OCI-LY7 (cell line): Measurements from ENCODE around the gene PARVB. TPM values are rescaled to one million over a fixed set of nuclear protein-coding genes. Genes with fewer than 3 reads are reported as not detected.
A peak's percentile ranks its signal among the peaks of the same experiment; 100 is the strongest.

Source experiments
- BruUV-seq: library from RNA; stranded (reverse); fragments of 400-500 nt; replicated peaks from 2 replicates; lab custom pipeline; 2021; lab: Mats Ljungman, UMichigan
- CTCF ChIA-PET: fragments of 300-600 bp; sonication (Branson Sonifier 250); formaldehyde crosslinking; loops from one replicate; lab custom pipeline; 2022; ENCODE audit warnings: antibody characterized with exemption; ENCODE audit not compliant: unreplicated experiment; lab: Charles Lee
- POLR2A ChIA-PET: fragments of 300-600 bp; sonication (Branson Sonifier 250); formaldehyde crosslinking; loops from one replicate; lab custom pipeline; 2022; ENCODE audit warnings: antibody characterized with exemption; lab: Charles Lee
- DNase-seq: peaks from one replicate; pipeline ENCODE4 v3.0.0-alpha.2; 2015; ENCODE audit warnings: low spot score
- H2AFZ ChIP-seq: fragments of 200-600 bp; sonication (generic), shearing (Covaris generic); 2 replicates; pipeline ENCODE4 v1.6.1; 2014; ENCODE audit warnings: mild to moderate bottlenecking, antibody characterized with exemption, low read length, moderate library complexity
- H3K27ac ChIP-seq: fragments of 200-600 bp; sonication (generic); 2 replicates; pipeline ENCODE4 v1.5.1; 2014; ENCODE audit warnings: mixed run types, low read depth, mild to moderate bottlenecking, moderate library complexity, low read length, inconsistent platforms; ENCODE audit not compliant: poor library complexity, severe bottlenecking
- H3K36me3 ChIP-seq: fragments of 200-600 bp; sonication (generic); 2 replicates; pipeline ENCODE4 v1.6.1; 2014; ENCODE audit warnings: mild to moderate bottlenecking, antibody characterized with exemption, low read length, moderate library complexity, mixed read lengths; ENCODE audit not compliant: insufficient read depth
- H3K4me1 ChIP-seq: fragments of 200-600 bp; sonication (generic); 2 replicates; pipeline ENCODE4 v1.5.1; 2014; ENCODE audit warnings: mild to moderate bottlenecking, low read length; ENCODE audit not compliant: insufficient read depth, poor library complexity, severe bottlenecking
- H3K4me2 ChIP-seq: fragments of 200-600 bp; sonication (generic); 2 replicates; pipeline ENCODE4 v1.6.1; 2014; ENCODE audit warnings: mild to moderate bottlenecking, low read length
- H3K4me3 ChIP-seq: fragments of 200-600 bp; sonication (generic); 2 replicates; pipeline ENCODE4 v1.5.1; 2014; ENCODE audit warnings: mild to moderate bottlenecking, low read depth, low read length; ENCODE audit not compliant: poor library complexity, severe bottlenecking
- H3K79me2 ChIP-seq: fragments of 200-600 bp; sonication (generic); 2 replicates; pipeline ENCODE4 v1.6.1; 2016; ENCODE audit warnings: low read depth, mild to moderate bottlenecking, low read length, moderate library complexity, mixed read lengths; ENCODE audit not compliant: insufficient read depth
- H3K9me2 ChIP-seq: fragments of 200-600 bp; sonication (generic); 2 replicates; pipeline ENCODE4 v1.6.1; 2016; ENCODE audit warnings: mild to moderate bottlenecking, low read length, mixed read lengths; ENCODE audit not compliant: insufficient read depth
- H3K9me3 ChIP-seq: fragments of 200-600 bp; sonication (generic); 2 replicates; pipeline ENCODE4 v1.6.1; 2014; ENCODE audit warnings: mild to moderate bottlenecking, mixed run types, low read length, mixed read lengths
- H4K20me1 ChIP-seq: fragments of 200-600 bp; sonication (generic); 2 replicates; pipeline ENCODE4 v1.6.1; 2014; ENCODE audit warnings: mild to moderate bottlenecking, antibody characterized with exemption, low read length, moderate library complexity, mixed read lengths; ENCODE audit not compliant: insufficient read depth
- EZH2phosphoT487 ChIP-seq: fragments of 200-600 bp; sonication (generic); IDR thresholded peaks from 2 replicates; pipeline ENCODE4 v1.6.1; 2018; ENCODE audit warnings: low read depth, borderline replicate concordance, mild to moderate bottlenecking, mixed run types, antibody characterized with exemption, low read length, moderate library complexity, mixed read lengths
- intact Hi-C: fragments of 100-400 bp; cut with micrococcal nuclease; formaldehyde crosslinking; loops from one replicate; pipeline ENCODE4 v1.10.0; 2022; ENCODE audit not compliant: unreplicated experiment
- total RNA-seq, 2 experiments: library from RNA; depleted of rRNA in 1 of 2; stranded (reverse); fragments of >200 nt in 1 of 2; shearing (Covaris generic) in 1 of 2; gene quantifications; 2 replicates each; pipeline ENCODE4 v1.2.3, GENCODE V29; 2014 to 2022
- TF ChIP-seq, protein P1 (sequence below): fragments of 200-600 bp; sonication (generic); conservative IDR thresholded peaks from 2 replicates; pipeline ENCODE4 v1.5.1; 2014; ENCODE audit warnings: mild to moderate bottlenecking, antibody characterized with exemption, low read length, moderate library complexity, mixed read lengths

PARVB gene
- total RNA-seq, 2 experiments from 2014 or later, result 0.34 TPM; not detected in 1

DNA sequence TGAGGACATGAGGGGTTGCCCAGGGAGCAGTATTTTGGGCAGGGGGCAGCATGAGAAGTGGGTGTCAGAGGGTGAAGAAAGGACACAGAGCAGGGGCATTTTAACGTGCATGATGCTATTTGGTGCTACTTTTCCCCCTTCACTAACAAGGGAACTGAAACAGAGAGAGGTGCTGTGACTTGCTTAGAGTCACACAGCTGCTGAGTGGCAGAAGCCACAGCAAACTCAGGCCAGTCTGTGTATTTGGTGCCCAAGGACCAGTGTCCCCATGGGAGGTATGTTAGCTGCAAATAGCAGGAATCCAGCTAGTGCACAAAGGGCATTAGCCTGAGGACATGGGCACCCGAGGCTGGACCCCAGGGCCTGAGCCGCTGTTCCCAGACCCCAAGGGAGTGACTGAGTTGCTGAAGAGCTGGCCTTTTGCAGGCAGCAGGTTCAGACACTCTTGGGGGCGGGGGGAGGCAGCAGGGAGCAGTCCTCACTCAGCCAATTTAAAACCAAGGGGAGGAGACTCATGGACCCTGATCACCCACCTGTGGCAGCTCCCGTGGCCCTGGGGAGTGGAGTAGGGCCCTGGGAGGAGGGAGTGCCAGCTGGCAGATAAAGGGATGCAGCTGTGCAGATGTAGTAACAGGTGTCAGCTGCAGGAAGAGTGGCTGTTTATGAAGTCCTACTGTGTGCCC, 171.2 kb downstream of the PARVB start:
- Histone ChIP-seq H3K4me1 (peaks cover 12% of the 10 kb centered on the region), H4K20me1 (no peaks in the 10 kb centered on the region), H3K4me2 (peak overlapping the region; percentile 40; the same call in 1 of the 2 replicates), H3K4me3 (no peak overlapping the region), H3K9me2 (no peaks in the 10 kb centered on the region), H2AFZ (no peak overlapping the region), H3K9me3 (no peaks in the 10 kb centered on the region), H3K79me2 (no peaks in the 10 kb centered on the region), H3K27ac (no peak overlapping the region), H3K36me3 (no peaks in the 10 kb centered on the region)
- ChIA-PET CTCF (interaction anchor here (1.5 kb wide), 1 partner anchor 10 kb away, joined by 4 read pairs; no protein-coding TSS in a partner anchor), POLR2A (interaction anchor here (1.0 to 1.6 kb wide), 2 partner anchors 9 to 10 kb away, joined by 3 read pairs; no protein-coding TSS in a partner anchor)
- no peak for TF ChIP-seq EZH2phosphoT487
- TF ChIP-seq, protein P1, sequence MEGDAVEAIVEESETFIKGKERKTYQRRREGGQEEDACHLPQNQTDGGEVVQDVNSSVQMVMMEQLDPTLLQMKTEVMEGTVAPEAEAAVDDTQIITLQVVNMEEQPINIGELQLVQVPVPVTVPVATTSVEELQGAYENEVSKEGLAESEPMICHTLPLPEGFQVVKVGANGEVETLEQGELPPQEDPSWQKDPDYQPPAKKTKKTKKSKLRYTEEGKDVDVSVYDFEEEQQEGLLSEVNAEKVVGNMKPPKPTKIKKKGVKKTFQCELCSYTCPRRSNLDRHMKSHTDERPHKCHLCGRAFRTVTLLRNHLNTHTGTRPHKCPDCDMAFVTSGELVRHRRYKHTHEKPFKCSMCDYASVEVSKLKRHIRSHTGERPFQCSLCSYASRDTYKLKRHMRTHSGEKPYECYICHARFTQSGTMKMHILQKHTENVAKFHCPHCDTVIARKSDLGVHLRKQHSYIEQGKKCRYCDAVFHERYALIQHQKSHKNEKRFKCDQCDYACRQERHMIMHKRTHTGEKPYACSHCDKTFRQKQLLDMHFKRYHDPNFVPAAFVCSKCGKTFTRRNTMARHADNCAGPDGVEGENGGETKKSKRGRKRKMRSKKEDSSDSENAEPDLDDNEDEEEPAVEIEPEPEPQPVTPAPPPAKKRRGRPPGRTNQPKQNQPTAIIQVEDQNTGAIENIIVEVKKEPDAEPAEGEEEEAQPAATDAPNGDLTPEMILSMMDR, result no peak
- DNase-seq, result peak; percentile 35
- intact Hi-C loops, result loop anchor here (10.0 kb wide), 1 partner anchor 129 kb away; no protein-coding TSS in a partner anchor
- BruUV-seq, result no TSS peak

DNA sequence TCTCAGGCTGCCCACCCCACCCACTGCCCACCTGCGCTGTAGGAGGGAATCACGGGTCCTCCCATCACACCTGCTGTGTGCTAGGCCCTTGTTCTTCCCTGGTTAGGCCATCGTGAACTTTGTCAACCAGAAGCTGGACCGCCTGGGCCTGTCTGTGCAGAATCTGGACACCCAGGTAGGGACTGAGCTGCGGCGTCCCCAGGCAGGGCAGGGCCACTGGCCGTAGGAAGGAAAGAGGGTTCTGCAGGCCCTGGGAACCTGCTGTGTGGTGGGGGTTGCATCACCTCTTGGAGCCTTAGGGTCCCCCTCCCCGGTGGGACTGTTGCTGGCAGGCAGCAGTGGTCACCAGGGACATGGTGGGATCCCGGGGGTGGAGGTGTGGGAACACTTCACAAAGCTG, 172.1 kb downstream of the PARVB start:
- TF ChIP-seq, protein P1, result no peak
- no peak for TF ChIP-seq EZH2phosphoT487
- Histone ChIP-seq H3K79me2 (no peaks in the 10 kb centered on the region), H4K20me1 (no peaks in the 10 kb centered on the region), H3K4me3 (no peak overlapping the region), H3K4me2 (no peak overlapping the region), H3K36me3 (no peaks in the 10 kb centered on the region), H3K9me3 (no peaks in the 10 kb centered on the region), H3K4me1 (peaks cover 12% of the 10 kb centered on the region), H3K27ac (no peak overlapping the region), H3K9me2 (no peaks in the 10 kb centered on the region), H2AFZ (no peak overlapping the region)
- DNase-seq, result no peak
- intact Hi-C loops, result loop anchor here (10.0 kb wide), 1 partner anchor 129 kb away; no protein-coding TSS in a partner anchor
- no TSS peak for BruUV-seq
- ChIA-PET POLR2A (interaction anchor here (0.5 to 0.7 kb wide), 2 partner anchors 134 to 726 kb away, joined by 3 read pairs; no protein-coding TSS in a partner anchor), CTCF (interaction anchor here (0.6 to 1.5 kb wide), 2 partner anchors 9 to 546 kb away, joined by 4 read pairs; no protein-coding TSS in a partner anchor)

DNA sequence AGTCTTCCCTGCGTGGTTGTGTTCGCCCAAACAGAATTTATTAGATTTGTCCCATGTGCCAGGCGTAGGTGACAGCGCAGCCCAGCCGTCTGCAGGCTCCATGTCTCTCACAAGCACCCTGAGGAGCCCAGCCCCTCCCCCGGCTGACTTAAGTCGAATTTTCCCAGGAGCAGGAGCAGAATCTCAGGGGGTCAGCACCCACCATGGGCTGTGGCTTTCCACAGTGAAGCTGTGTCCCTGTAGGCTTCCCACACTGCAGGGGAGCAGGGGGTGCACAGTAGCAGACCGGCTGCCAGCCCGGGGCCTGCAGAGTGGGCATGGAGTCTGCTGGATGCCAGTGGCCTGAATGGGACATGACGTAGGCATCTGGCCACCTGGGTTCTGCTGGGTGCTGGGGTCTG, 172.6 kb downstream of the PARVB start:
- intact Hi-C loops, result loop anchor here (10.0 kb wide), 1 partner anchor 128 kb away; no protein-coding TSS in a partner anchor
- no peak overlapping the region for H3K4me3 ChIP-seq
- H3K36me3 ChIP-seq, result no peaks in the 10 kb centered on the region
- H3K4me2 ChIP-seq, result no peak overlapping the region
- H3K79me2 ChIP-seq, result no peaks in the 10 kb centered on the region
- DNase-seq, result no peak
- H3K27ac ChIP-seq, result no peak overlapping the region
- CTCF ChIA-PET, result interaction anchor here (1.5 kb wide), 1 partner anchor 8 kb away, joined by 4 read pairs; no protein-coding TSS in a partner anchor
- no TSS peak for BruUV-seq
- POLR2A ChIA-PET, result interaction anchor here (0.5 kb wide), 1 partner anchor 726 kb away, joined by 3 read pairs; no protein-coding TSS in a partner anchor
- no peak overlapping the region for H2AFZ ChIP-seq
- H4K20me1 ChIP-seq, result no peaks in the 10 kb centered on the region
- no peaks in the 10 kb centered on the region for H3K9me3 ChIP-seq
- TF ChIP-seq, protein P1, result no peak
- TF ChIP-seq EZH2phosphoT487, result no peak
- peaks cover 12% of the 10 kb centered on the region for H3K4me1 ChIP-seq
- H3K9me2 ChIP-seq, result no peaks in the 10 kb centered on the region
